Prostate gland (tissue), 2 donors: ENCODE measurements around the gene LYPD5. TPM values are rescaled to one million over a fixed set of nuclear protein-coding genes. Genes with fewer than 3 reads are reported as not detected.
A peak's percentile ranks its signal among the peaks of the same experiment; 100 is the strongest.
"Not testable (repeated sequence)": the region's sequence is repeated elsewhere in the genome, so short reads cannot be mapped to it uniquely, and the experiment has no call there.

Experiments
- DNase-seq: peaks from one replicate; pipeline ENCODE4 v3.0.0-alpha.2; 2019; ENCODE audit warnings: low spot score
- H3K27ac ChIP-seq, 2 donors: fragments of 200-600 bp; sonication (generic); 2 replicates each; pipeline ENCODE4 v1.5.1; 2017 to 2019
- H3K27me3 ChIP-seq: fragments of 200-600 bp; sonication (generic); replicated peaks from 2 replicates; pipeline ENCODE4 v1.5.1; 2019; ENCODE audit not compliant: insufficient read depth
- H3K36me3 ChIP-seq, 2 donors: fragments of 200-600 bp; sonication (generic); 1 replicate in 1 of 2; 2 replicates in 1 of 2; pipeline versions ENCODE4 v1.5.1 to v1.8.1; 2017 to 2019
- H3K4me1 ChIP-seq: fragments of 200-600 bp; sonication (generic); replicated peaks from 2 replicates; pipeline ENCODE4 v1.5.1; 2019
- H3K4me3 ChIP-seq, 2 donors: fragments of 200-600 bp; sonication (generic); 2 replicates each; pipeline ENCODE4 v1.5.1; 2017 to 2019
- H3K9me3 ChIP-seq: fragments of 200-600 bp; sonication (generic); 2 replicates; pipeline ENCODE4 v1.5.1; 2017
- POLR2A ChIP-seq: fragments of 450-650 bp; IDR thresholded peaks from one replicate; pipeline ENCODE4 v1.6.1; 2016; ENCODE audit warnings: antibody characterized with exemption, mild to moderate bottlenecking
- POLR2AphosphoS5 ChIP-seq: sonication (generic); formaldehyde crosslinking; IDR thresholded peaks from one replicate; pipeline ENCODE4 v1.6.1; 2017; ENCODE audit warnings: antibody characterized with exemption
- WGBS: methylation state at CpG from one replicate; pipeline ENCODE4 v1.1.5; 2018; 5-methylcytosine and 5-hydroxymethylcytosine counted together
- intact Hi-C: fragments of 100-400 bp; cut with DNase I; formaldehyde crosslinking; loops from one replicate; pipeline ENCODE4 v1.14.2; 2022
- total RNA-seq, 2 donors: library from RNA; depleted of rRNA; stranded (reverse); fragments of >200 nt; gene quantifications; one replicate each; pipeline ENCODE4 v1.1.0, GENCODE V29; 2016
- TF ChIP-seq, protein P1 (sequence below), 4 experiments: fragments of 200-600 bp in 2 of 4; fragments of 450-650 bp in 2 of 4; sonication (generic) in 2 of 4; IDR thresholded peaks; 1 replicate in 3 of 4; 2 replicates in 1 of 4; pipeline ENCODE4 v1.5.1; 2016 to 2019; ENCODE audit warnings: antibody characterized with exemption in 4 of 4, mild to moderate bottlenecking in 2 of 4, moderate library complexity in 2 of 4

Gene LYPD5
- total RNA-seq, 2 donors from 2014 or later, result 2.7 to 6.2 TPM

DNA sequence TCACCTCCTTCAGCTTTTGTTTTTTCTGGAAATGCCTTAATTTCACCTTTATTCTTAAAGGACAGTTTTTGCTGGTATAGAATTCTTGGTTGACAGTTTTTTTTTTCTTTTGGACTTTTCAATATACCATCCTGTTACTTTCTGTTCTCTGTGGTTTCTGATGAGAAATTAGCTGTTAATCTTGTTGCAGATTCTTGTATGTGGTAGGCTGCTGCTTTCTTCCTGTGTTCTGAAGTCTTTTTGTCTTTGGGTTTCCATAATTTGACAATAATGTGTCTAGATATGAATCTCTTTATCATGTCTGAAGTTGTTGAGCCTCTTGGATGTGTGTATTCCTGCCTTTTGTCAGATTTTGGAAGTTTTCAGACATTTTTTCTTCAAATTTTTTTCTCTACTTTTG, 36.9 kb upstream of the LYPD5 start:
- peaks cover 24 to 29% of the 10 kb centered on the region in 2 donors for H3K36me3 ChIP-seq

DNA sequence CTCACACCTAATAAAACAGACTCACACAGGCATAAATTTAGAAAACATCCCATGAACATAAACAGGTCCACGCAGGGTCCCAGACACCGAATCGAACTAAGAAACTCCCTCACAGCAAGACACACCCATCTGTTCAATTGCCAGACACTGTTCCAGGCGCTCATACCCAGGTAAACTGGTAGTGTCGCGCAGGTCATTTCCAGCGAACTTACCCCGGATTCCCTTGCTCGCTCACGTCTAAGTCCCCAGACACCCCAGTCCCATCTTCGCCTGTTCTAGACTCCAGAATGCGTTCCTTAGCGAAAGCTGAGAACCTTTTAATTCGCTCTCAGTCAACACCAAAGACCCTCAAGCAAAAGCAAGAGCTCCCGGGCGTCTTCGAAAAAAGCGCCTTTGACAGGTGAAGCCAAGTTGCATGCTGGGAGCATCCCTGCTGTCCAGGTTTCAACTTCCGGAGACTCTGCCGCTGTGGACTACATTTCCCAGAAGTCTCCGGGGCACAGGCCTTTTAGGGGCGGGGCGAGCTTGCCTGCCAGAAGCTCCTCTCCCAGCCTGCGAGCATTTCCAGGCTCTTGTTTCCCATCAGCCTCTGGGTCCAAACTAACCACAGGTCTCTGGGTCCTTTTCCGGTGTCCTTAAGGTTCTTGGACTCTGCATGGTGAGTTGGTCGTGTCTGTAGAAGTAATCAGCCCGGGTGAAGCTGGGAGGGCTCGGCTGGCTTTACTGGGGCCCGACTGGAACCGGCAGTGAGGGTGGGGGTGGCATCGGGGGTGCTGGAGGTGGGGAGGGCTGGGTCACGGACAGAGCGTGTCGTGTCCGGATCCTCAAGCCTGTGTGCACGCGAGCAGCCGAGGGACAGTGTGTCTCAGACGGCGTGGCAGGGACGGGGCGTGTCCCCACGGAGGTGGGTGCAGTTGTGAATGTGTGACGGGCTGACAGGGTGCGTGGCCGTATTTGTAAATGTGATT, 24.8 kb upstream of the LYPD5 start, which contains the start of gene ZNF283:
TSS of gene ZNF283 (plus strand) at position 535 of the 968 bp plus-strand sequence. CDS start 6,184 bp downstream, outside the sequence.
- Histone ChIP-seq H3K27me3 (no peaks in the 10 kb centered on the region), H3K9me3 (no peaks in the 10 kb centered on the region), H3K4me1 (no peaks in the 10 kb centered on the region), H3K4me3 (peak within 1 kb of the TSS; percentile 54 to 56), H3K27ac (peak within 1 kb of the TSS; percentile 59 to 73), H3K36me3 (no peaks in the 10 kb centered on the region)
- peak; percentile 91 for DNase-seq
- TF ChIP-seq, protein P1, sequence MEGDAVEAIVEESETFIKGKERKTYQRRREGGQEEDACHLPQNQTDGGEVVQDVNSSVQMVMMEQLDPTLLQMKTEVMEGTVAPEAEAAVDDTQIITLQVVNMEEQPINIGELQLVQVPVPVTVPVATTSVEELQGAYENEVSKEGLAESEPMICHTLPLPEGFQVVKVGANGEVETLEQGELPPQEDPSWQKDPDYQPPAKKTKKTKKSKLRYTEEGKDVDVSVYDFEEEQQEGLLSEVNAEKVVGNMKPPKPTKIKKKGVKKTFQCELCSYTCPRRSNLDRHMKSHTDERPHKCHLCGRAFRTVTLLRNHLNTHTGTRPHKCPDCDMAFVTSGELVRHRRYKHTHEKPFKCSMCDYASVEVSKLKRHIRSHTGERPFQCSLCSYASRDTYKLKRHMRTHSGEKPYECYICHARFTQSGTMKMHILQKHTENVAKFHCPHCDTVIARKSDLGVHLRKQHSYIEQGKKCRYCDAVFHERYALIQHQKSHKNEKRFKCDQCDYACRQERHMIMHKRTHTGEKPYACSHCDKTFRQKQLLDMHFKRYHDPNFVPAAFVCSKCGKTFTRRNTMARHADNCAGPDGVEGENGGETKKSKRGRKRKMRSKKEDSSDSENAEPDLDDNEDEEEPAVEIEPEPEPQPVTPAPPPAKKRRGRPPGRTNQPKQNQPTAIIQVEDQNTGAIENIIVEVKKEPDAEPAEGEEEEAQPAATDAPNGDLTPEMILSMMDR (IDR thresholded peaks at IDR 0.05), result no peak
- peak; percentile 29 for TF ChIP-seq POLR2A
- TF ChIP-seq POLR2AphosphoS5, result peak; percentile 92
- 9% methylated on average over 46 of the region's 46 CpGs for WGBS
- intact Hi-C loops, result no loop called here

More for the DNA sequence above, 36.9 kb upstream of the LYPD5 start:
- no peak for DNase-seq
- intact Hi-C loops, result no loop called here
- H3K4me1 ChIP-seq, result no peaks in the 10 kb centered on the region
- TF ChIP-seq, protein P1 (IDR thresholded peaks at IDR 0.05), result no peak
- TF ChIP-seq POLR2AphosphoS5 (no peak), POLR2A (no peak)
- H3K9me3 ChIP-seq, result no peaks in the 10 kb centered on the region
- no peak overlapping the region for H3K4me3 ChIP-seq
- H3K27ac ChIP-seq, result no peak overlapping the region
- H3K27me3 ChIP-seq, result no peaks in the 10 kb centered on the region

DNA sequence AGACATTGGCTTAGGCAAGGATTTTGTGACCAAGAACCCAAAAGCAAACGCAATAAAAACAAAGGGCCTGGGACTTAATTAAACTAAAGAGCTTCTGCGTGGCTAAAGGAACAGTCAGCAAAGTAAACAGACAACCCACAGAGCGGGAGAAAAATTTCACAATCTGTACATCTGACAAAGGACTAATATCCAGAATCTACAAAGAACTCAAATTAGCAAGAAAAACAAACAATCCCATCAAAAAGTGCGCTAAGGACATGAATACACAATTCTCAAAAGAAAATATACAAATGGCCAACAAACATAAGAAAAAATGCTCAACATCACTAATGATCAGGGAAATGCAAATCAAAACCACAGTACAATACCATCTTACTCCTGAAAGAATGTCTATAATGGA, 22.3 kb upstream of the LYPD5 start:
- H3K9me3 ChIP-seq, H3K36me3 ChIP-seq, H3K27ac ChIP-seq, H3K4me3 ChIP-seq, H3K27me3 ChIP-seq, intact Hi-C loops, DNase-seq, H3K4me1 ChIP-seq: not testable (repeated sequence)
- WGBS, result 44% methylated on average over 4 of the region's 4 CpGs

DNA sequence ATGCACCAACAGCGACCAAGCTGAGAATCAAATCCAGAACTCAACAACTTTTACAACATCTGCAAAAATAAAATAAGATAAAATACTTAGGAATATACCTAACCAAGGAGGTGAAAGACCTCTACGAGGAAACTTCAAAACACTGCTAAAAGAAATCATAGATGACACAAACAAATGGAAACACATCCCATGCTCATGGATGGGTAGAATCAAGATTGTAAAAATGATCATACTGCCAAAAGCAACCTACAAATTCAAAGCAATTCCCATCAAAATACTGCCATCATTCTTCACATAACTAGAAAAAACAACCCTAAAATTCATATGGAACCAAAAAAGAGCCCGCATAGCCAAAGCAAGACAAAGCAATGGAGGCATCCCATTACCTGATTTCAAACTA, 21.6 kb upstream of the LYPD5 start:
- H3K4me3 ChIP-seq, H3K27ac ChIP-seq, intact Hi-C loops, H3K9me3 ChIP-seq, H3K27me3 ChIP-seq, DNase-seq, H3K36me3 ChIP-seq, H3K4me1 ChIP-seq: not testable (repeated sequence)
- 89% methylated on average over 3 of the region's 3 CpGs for WGBS

DNA sequence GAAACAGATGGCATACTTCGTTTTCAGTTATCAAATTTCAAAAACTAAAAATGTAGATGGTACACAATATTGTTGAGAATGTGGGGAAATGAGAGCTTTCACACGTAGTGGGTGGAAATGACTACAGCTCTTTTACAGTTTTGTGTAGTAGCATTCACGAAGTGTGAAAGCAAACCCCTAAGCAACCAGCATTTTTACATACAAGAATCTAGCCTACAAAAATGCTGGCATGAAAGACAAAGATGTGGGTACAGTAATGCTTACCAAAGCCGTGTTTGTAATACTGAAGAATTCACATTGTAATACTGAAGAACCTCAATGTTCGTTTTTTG, 18.6 kb upstream of the LYPD5 start:
- Histone ChIP-seq H3K36me3 (no peaks in the 10 kb centered on the region), H3K27me3 (no peaks in the 10 kb centered on the region), H3K27ac (no peak overlapping the region), H3K4me3 (peak overlapping the region; percentile 18 to 32), H3K9me3 (no peaks in the 10 kb centered on the region), H3K4me1 (no peaks in the 10 kb centered on the region)
- intact Hi-C loops, result no loop called here
- 31% methylated on average over 5 of the region's 5 CpGs for WGBS
- no peak for DNase-seq
- TF ChIP-seq POLR2AphosphoS5 (no peak), POLR2A (no peak)
- TF ChIP-seq, protein P1 (IDR thresholded peaks at IDR 0.05), result no peak
